Measurements from ENCODE around the gene CDK14.

Gene CDK14

DNA sequence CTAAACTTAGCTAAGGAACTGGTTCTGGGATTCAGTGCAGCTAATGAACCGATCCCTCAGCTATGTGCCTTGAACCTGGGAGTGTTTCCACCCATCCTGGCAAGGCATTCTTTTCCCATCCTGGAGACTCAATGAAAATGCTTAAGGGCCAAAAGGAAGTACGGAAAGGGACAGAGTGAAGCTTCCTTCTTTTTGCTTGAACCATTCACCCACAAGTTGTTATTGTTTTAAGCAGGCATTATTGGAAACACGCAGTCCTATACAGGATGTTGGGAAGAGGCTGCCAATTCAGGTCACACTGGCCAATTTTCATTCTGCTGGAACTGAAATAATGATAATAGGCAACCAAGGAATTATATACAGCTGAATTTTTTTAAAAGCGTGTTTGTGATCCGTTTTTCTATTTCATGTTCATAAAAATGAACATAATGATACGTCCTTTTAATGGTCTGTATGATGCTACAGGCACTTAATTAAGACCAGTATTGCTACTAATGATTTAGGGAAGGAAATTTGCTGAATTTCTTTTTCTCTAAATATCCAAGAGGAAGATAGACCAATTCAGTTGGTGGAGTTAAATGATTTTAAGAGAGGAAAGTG is 610.3 kb downstream of the CDK14 start:
- TF ChIP-seq POLR2AphosphoS5 (IDR thresholded peaks at IDR 0.05; ENCODE audit: low read depth, low read length) (no peak), TAF1 (IDR thresholded peaks at IDR 0.05; ENCODE audit: borderline replicate concordance, low read depth, low read length) (no peak), POLR2A (IDR thresholded peaks at IDR 0.05; ENCODE audit: low read depth, low read length) (no peak)
- DNase-seq (ENCODE audit: insufficient read length), result no peak
- no peak for FAIRE-seq

GRCh38 chr7:91212582-91212981 is 616.5 kb downstream of the CDK14 start:
- no peak for DNase-seq (ENCODE audit: insufficient read length)
- TF ChIP-seq POLR2AphosphoS5 (IDR thresholded peaks at IDR 0.05; ENCODE audit: low read depth, low read length) (no peak), POLR2A (IDR thresholded peaks at IDR 0.05; ENCODE audit: low read depth, low read length) (no peak), TAF1 (IDR thresholded peaks at IDR 0.05; ENCODE audit: borderline replicate concordance, low read depth, low read length) (no peak)
- FAIRE-seq, result no peak

DNA sequence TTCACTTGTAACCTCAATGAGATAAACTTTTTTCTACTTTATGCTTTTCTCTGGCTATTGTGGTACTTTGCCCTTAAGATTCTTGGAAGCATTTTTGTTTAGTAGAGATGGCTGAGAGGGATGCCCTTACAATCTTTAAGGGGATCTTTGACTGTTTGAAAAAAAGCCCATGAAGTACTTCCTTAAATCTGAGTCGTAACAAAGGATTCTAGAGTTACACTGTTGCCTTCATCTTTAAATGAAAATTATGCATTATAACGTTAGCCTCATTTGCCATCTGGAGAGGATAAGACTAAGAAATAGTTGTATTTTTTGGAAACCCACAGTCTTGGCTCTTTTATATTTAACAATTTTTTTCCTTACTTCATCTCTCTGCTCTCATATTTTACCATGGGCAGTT is 630.3 kb downstream of the CDK14 start:
- DNase-seq (ENCODE audit: insufficient read length), result no peak
- TF ChIP-seq POLR2A (IDR thresholded peaks at IDR 0.05; ENCODE audit: low read depth, low read length), result no peak
- no peak for TF ChIP-seq POLR2AphosphoS5 (IDR thresholded peaks at IDR 0.05; ENCODE audit: low read depth, low read length)
- no peak for TF ChIP-seq TAF1 (IDR thresholded peaks at IDR 0.05; ENCODE audit: borderline replicate concordance, low read depth, low read length)
- FAIRE-seq, result no peak

- no peak for FAIRE-seq
- TF ChIP-seq TAF1 (IDR thresholded peaks at IDR 0.05; ENCODE audit: borderline replicate concordance, low read depth, low read length) (no peak), POLR2A (IDR thresholded peaks at IDR 0.05; ENCODE audit: low read depth, low read length) (no peak), POLR2AphosphoS5 (IDR thresholded peaks at IDR 0.05; ENCODE audit: low read depth, low read length) (no peak)
- no peak for DNase-seq (ENCODE audit: insufficient read length)
Observed at GRCh38 chr7:91228327-91228726, 632.2 kb downstream of the CDK14 start.

DNA sequence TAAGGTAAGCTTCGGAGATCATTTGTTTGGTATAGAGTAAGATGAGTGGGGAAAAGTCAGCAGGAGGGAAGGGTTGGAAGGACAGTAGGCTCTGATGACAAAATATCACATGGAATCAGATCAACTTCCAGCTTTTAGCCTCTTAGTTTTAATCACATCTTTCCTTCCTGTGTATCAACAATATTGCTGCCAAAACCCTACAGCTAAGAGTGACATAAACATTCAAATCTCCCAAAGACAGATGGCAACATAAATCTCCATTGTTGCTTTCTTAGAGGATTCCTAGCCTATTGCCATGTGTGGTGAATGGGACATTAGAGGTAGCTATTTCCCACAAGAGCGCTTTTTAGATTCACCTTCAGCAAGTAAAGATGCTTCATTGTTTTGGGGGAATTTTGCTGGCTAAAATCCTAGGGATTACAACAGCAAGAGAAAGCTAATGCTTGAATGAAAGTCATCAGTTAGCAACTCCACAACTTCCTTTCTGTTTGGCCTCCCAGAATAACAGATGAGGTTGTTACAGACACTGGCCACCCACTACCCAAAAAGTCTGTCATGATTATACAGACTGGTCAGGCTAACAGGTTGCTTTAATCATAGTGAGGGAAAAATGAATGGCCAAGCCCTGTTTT is 632.9 kb downstream of the CDK14 start:
- TF ChIP-seq POLR2AphosphoS5 (IDR thresholded peaks at IDR 0.05; ENCODE audit: low read depth, low read length), result no peak
- TF ChIP-seq TAF1 (IDR thresholded peaks at IDR 0.05; ENCODE audit: borderline replicate concordance, low read depth, low read length), result no peak
- no peak for TF ChIP-seq POLR2A (IDR thresholded peaks at IDR 0.05; ENCODE audit: low read depth, low read length)
- FAIRE-seq, result no peak
- no peak for DNase-seq (ENCODE audit: insufficient read length)

- no peak for TF ChIP-seq POLR2A (IDR thresholded peaks at IDR 0.05; ENCODE audit: low read depth, low read length)
- TF ChIP-seq POLR2AphosphoS5 (IDR thresholded peaks at IDR 0.05; ENCODE audit: low read depth, low read length), result no peak
- no peak for TF ChIP-seq TAF1 (IDR thresholded peaks at IDR 0.05; ENCODE audit: borderline replicate concordance, low read depth, low read length)
- DNase-seq (ENCODE audit: insufficient read length) (no peak), FAIRE-seq (no peak)
Observed at GRCh38 chr7:91230100-91230499, 634.0 kb downstream of the CDK14 start.

- FAIRE-seq, result no peak
- no peak for TF ChIP-seq POLR2AphosphoS5 (IDR thresholded peaks at IDR 0.05; ENCODE audit: low read depth, low read length)
- TF ChIP-seq POLR2A (IDR thresholded peaks at IDR 0.05; ENCODE audit: low read depth, low read length), result no peak
- no peak for TF ChIP-seq TAF1 (IDR thresholded peaks at IDR 0.05; ENCODE audit: borderline replicate concordance, low read depth, low read length)
Observed at GRCh38 chr7:91230503-91230902, 634.4 kb downstream of the CDK14 start.

DNA sequence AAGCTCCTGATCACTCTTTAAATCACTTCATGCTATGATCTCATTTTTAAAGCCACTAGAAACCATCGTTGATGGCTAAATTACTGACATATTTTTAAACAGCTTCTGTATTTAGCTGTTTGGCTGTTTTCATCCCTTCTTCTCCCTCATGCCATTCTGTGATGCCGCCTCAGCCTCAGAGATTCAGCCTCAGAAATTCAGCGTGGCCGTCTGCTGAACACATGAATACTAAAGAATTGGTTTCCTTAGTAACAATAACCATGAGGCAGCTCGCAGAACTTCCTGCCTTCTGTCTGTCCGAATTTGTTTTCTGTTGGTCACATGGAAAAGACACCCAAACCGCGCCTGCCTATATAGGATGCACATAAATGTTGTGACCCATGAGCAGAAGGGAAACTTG is 637.1 kb downstream of the CDK14 start:
- FAIRE-seq (no peak), DNase-seq (ENCODE audit: insufficient read length) (no peak)
- TF ChIP-seq POLR2AphosphoS5 (IDR thresholded peaks at IDR 0.05; ENCODE audit: low read depth, low read length) (no peak), POLR2A (IDR thresholded peaks at IDR 0.05; ENCODE audit: low read depth, low read length) (no peak), TAF1 (IDR thresholded peaks at IDR 0.05; ENCODE audit: borderline replicate concordance, low read depth, low read length) (no peak)

More at GRCh38 chr7:91230503-91230902, 634.4 kb downstream of the CDK14 start:
- DNase-seq (ENCODE audit: insufficient read length), result no peak

DNA sequence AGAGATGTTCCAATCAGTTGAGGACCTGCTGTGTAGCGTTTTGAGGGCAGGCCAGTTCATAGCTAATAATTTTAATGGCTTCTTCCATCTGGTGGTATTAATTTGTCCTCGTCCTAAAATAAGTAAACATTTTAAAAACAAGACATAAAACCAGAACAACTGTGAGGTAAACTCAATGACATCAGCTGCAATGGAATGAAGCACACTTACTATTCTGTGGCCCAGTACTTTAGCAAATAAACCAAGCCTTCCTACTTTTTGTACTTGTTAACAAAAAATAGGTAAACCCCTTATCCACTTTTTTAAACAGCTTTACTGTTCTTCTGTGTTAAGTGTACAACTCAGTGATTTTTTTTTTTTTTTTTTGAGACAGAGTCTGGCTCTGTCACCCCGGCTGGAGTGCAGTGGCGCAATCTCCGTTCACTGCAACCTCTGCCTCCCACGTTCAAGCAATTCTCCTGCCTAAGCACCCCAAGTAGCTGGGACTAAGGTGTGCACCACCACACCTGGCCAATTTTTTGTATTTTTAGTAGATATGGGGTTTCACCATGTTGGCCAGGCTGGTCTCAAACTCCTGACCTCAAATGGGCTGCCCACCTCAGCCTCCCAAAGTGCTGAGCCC is 639.2 kb downstream of the CDK14 start:
- FAIRE-seq, result no peak
- no peak for DNase-seq (ENCODE audit: insufficient read length)
- no peak for TF ChIP-seq TAF1 (IDR thresholded peaks at IDR 0.05; ENCODE audit: borderline replicate concordance, low read depth, low read length)
- no peak for TF ChIP-seq POLR2AphosphoS5 (IDR thresholded peaks at IDR 0.05; ENCODE audit: low read depth, low read length)
- no peak for TF ChIP-seq POLR2A (IDR thresholded peaks at IDR 0.05; ENCODE audit: low read depth, low read length)

- TF ChIP-seq POLR2A (IDR thresholded peaks at IDR 0.05; ENCODE audit: low read depth, low read length), result no peak
- no peak for TF ChIP-seq POLR2AphosphoS5 (IDR thresholded peaks at IDR 0.05; ENCODE audit: low read depth, low read length)
- no peak for TF ChIP-seq TAF1 (IDR thresholded peaks at IDR 0.05; ENCODE audit: borderline replicate concordance, low read depth, low read length)
- FAIRE-seq (no peak), DNase-seq (ENCODE audit: insufficient read length) (no peak)
Observed at GRCh38 chr7:91239171-91239604, 643.1 kb downstream of the CDK14 start.

- TF ChIP-seq TAF1 (IDR thresholded peaks at IDR 0.05; ENCODE audit: borderline replicate concordance, low read depth, low read length), result no peak
- no peak for TF ChIP-seq POLR2AphosphoS5 (IDR thresholded peaks at IDR 0.05; ENCODE audit: low read depth, low read length)
- TF ChIP-seq POLR2A (IDR thresholded peaks at IDR 0.05; ENCODE audit: low read depth, low read length), result no peak
- FAIRE-seq, result no peak
- no peak for DNase-seq (ENCODE audit: insufficient read length)
Observed at GRCh38 chr7:91239772-91240171, 643.7 kb downstream of the CDK14 start.
